ENCODE measurements around the gene ADGRA3.

Gene ADGRA3

DNA sequence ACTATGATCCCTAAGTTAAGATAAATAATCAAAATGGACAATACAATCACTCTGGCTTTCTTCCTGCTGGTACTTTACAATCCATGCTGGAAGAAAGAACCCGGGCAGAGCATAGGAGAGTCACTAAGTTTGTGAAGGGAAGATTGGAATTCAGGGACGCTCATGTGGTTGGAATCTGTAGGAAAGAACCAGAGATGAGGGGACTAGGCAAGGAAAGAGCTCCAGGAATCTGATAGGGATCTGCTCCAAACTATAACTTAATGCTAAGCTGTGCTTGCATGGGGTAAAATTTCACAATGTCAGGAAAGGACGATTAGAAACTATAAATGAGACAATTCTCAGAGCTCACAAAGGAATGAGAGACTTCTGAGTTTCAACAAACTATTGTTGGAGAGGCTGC, 167.5 kb downstream of the ADGRA3 start:
- CTCF ChIA-PET: interaction anchor here (0.7 kb wide), 1 partner anchor 21 kb away, joined by 3 read pairs; no protein-coding TSS in a partner anchor
- TF ChIP-seq, protein P1, sequence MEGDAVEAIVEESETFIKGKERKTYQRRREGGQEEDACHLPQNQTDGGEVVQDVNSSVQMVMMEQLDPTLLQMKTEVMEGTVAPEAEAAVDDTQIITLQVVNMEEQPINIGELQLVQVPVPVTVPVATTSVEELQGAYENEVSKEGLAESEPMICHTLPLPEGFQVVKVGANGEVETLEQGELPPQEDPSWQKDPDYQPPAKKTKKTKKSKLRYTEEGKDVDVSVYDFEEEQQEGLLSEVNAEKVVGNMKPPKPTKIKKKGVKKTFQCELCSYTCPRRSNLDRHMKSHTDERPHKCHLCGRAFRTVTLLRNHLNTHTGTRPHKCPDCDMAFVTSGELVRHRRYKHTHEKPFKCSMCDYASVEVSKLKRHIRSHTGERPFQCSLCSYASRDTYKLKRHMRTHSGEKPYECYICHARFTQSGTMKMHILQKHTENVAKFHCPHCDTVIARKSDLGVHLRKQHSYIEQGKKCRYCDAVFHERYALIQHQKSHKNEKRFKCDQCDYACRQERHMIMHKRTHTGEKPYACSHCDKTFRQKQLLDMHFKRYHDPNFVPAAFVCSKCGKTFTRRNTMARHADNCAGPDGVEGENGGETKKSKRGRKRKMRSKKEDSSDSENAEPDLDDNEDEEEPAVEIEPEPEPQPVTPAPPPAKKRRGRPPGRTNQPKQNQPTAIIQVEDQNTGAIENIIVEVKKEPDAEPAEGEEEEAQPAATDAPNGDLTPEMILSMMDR (conservative IDR thresholded peaks at IDR 0.05; ENCODE audit: low read depth): no peak
- POLR2A ChIA-PET (ENCODE audit: low non-redundant PET): no interaction called here
- DNase-seq (ENCODE audit: low spot score): no peak
- H3K27ac ChIP-seq: no peak overlapping the region

DNA sequence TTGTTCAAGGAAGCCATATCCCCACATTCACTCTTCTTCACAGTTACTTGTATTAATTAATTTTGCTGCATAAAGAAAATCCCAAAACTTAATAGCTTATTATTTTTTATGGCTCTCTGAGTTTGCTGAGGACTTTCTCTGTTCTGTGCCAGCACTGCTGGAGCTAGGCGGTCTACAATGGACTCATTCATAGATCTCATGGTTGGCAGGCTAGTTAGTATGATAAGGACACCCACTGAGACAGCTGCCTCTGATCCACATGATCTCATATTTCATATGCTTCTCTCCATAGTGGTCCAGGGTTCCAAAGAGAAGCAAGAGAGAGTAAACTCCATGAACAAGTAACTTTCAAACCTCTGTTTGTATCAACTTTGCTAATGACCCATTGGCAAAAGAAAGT, 170.2 kb downstream of the ADGRA3 start:
- TF ChIP-seq, protein P1 (conservative IDR thresholded peaks at IDR 0.05; ENCODE audit: low read depth): no peak
- DNase-seq (ENCODE audit: low spot score): no peak
- POLR2A ChIA-PET (ENCODE audit: low non-redundant PET): no interaction called here
- CTCF ChIA-PET: interaction anchor here (0.6 kb wide), 1 partner anchor 1145 kb away, joined by 3 read pairs; no protein-coding TSS in a partner anchor
- H3K27ac ChIP-seq: no peak overlapping the region

DNA sequence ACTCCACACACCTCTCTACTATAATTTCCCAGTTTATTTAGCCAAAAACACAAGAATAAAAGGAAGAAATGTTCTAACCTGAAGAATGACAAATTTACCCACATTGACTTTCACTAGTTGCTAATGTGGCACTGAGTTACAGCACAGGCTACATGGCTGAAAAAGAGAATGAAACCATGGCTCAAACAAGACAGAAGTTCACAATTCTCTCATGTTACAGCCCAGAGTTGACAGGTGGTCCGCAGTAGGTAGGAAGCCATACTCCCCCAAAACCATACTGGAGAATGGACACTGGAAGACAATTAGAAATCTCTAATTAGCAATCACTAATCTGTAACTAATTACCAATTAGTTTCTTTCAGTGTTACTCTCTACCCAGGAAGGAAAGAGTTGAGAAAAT, 170.8 kb downstream of the ADGRA3 start:
- POLR2A ChIA-PET (ENCODE audit: low non-redundant PET): no interaction called here
- no peak overlapping the region for H3K27ac ChIP-seq
- CTCF ChIA-PET: no interaction called here
- TF ChIP-seq, protein P1 (conservative IDR thresholded peaks at IDR 0.05; ENCODE audit: low read depth): no peak
- DNase-seq (ENCODE audit: low spot score): no peak

DNA sequence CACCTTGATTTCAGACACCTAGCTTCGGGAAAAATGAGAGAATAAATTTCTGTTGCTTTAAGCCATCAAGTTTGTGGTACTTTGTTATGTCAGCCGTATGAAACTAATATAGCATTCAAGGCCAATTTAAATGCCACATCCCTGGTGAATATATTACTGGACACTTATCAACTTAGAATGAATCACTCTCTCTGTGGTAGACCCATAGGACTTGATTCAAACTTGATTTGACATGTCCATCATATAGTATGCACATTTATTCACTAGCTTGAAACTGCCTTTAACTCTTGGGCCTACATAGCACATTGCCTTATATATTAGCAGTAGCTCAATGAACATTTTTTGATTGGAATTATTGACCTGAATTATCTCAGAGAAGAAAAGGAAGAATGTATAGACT, 172.3 kb downstream of the ADGRA3 start:
- DNase-seq (ENCODE audit: low spot score): no peak
- ChIA-PET CTCF (interaction anchor here (0.6 to 0.8 kb wide), 4 partner anchors 29 to 405 kb away, joined by 3 to 5 read pairs (median 4); no protein-coding TSS in a partner anchor), POLR2A (ENCODE audit: low non-redundant PET) (no interaction called here)
- H3K27ac ChIP-seq: no peak overlapping the region
- TF ChIP-seq, protein P1 (conservative IDR thresholded peaks at IDR 0.05; ENCODE audit: low read depth): no peak

DNA sequence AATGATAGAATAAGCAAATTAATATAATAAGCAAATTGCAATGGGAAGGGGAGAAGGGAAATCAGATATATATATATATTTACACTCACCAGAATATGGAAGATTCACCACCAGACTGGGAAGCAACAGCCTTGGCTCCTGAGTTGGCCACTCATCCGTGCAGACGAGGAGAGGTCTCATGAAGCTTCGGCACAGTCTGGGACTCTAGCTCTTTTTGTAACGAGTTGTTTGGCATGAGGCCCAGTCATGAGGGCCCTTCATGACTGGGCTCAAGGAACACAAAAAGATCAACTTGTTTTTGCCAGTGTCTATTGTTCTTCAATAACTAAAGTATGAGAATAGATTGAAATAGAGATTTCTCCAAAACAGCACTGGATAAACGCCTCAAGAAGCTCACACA, 176.4 kb downstream of the ADGRA3 start:
- no peak for DNase-seq (ENCODE audit: low spot score)
- no peak overlapping the region for H3K27ac ChIP-seq
- CTCF ChIA-PET: no interaction called here
- TF ChIP-seq, protein P1 (conservative IDR thresholded peaks at IDR 0.05; ENCODE audit: low read depth): no peak
- POLR2A ChIA-PET (ENCODE audit: low non-redundant PET): no interaction called here

DNA sequence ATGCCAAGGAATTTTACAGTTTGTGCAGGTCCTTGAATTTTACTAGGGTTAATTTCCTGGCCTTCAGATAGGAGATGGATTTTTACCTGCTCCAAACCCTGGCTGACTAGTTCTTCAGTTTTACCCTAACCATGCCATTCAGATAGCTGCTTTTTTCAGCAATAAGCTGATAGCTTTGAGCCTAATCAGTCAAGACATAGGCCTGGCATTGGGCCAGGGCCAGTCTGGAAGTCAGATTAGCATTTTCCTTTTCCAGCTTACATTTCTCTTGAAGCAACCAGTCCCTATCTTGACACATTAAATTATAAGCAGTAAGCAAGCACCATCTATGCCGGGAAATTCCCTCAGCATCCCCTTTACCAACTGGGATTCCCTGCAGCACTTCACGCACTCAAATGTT, 177.1 kb downstream of the ADGRA3 start:
- POLR2A ChIA-PET (ENCODE audit: low non-redundant PET): no interaction called here
- CTCF ChIA-PET: no interaction called here
- TF ChIP-seq, protein P1 (conservative IDR thresholded peaks at IDR 0.05; ENCODE audit: low read depth): no peak
- H3K27ac ChIP-seq: no peak overlapping the region
- DNase-seq (ENCODE audit: low spot score): no peak

Data from RWPE1 (cell line).